NCI-H510A treated with DMSO at 0.1 percent for 48 hours (cell line): Measurements from ENCODE around the gene SLC22A24.
"Not testable (repeated sequence)": the region's sequence is repeated elsewhere in the genome, so short reads cannot be mapped to it uniquely, and the experiment has no call there.

Experiments used
- DNase-seq: peaks from one replicate; lab custom pipeline; 2025; lab: John Stamatoyannopoulos, UW

The SLC22A24 gene, protein sequence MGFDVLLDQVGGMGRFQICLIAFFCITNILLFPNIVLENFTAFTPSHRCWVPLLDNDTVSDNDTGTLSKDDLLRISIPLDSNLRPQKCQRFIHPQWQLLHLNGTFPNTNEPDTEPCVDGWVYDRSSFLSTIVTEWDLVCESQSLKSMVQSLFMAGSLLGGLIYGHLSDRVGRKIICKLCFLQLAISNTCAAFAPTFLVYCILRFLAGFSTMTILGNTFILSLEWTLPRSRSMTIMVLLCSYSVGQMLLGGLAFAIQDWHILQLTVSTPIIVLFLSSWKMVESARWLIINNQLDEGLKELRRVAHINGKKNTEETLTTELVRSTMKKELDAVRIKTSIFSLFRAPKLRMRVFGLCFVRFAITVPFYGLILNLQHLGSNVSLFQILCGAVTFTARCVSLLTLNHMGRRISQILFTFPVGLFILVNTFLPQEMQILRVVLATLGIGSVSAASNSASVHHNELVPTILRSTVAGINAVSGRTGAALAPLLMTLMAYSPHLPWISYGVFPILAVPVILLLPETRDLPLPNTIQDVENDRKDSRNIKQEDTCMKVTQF

GRCh38 chr11:63144121-63144520 is at the start of gene SLC22A24:
Gene SLC22A24 (minus strand): TSS chr11:63144221. CDS start chr11:63143779, 442 bp downstream.
- no peak for DNase-seq

DNA sequence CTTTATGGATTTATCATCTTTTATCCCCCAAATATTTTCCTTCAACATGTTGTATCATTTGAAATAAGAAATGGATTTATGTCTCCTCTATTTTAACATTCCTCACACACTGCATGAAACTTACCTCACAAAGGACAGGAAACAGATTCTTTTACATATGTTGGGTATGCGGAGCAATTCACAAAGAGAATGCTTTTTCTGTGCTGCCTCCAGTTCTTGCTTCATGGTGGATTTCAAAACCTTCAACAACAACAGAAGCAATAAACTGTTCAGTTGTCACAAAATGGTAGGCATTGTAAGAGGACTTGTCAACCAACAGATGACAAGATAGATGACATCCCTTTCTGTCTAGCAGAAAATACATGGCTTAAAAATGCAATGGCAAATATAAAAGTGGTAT is 36.5 kb upstream of the SLC22A24 start:
- DNase-seq = no peak

DNA sequence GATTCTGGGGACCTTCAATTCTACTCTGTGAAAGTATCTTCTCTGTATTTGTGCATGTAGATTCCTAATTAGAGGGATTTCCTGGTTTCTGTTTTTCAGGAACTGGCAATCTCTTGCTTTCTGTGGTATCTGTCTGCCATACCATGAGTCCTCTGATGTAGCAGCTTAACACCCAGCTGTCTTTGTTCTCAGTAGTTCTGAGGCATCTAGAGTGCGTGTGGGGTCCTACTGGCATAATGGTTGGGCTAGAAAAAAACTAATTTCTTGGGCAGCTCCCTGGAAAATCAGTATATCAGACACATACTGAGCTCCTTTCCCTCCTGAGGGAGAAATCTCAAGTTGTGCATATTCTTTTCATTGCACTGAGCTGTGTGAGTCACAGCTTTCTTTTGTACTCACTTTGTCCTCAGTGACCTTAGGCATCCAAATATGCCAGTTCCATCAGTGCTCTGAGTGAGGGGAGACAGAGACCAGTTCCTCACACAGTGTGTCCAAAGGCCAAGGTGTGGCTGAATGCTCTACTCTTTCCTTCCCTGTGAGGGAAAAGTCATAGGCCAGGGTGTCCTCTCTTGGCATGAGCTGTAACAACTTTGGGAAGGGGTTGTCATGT is 35.5 kb upstream of the SLC22A24 start:
- no peak for DNase-seq

GRCh38 chr11:63177872-63178271 is 33.9 kb upstream of the SLC22A24 start:
- no peak for DNase-seq

GRCh38 chr11:63165706-63166310 is 21.8 kb upstream of the SLC22A24 start:
- DNase-seq = no peak

- no peak for DNase-seq
Observed at GRCh38 chr11:63155794-63156193, 11.8 kb upstream of the SLC22A24 start.

- no peak for DNase-seq
Observed at GRCh38 chr11:63146581-63146980, 2.6 kb upstream of the SLC22A24 start.

- DNase-seq = no peak
Observed at GRCh38 chr11:63142459-63142858, 1.6 kb downstream of the SLC22A24 start.

- DNase-seq = no peak
Observed at GRCh38 chr11:63132985-63133775, 10.8 kb downstream of the SLC22A24 start.

GRCh38 chr11:63099555-63099954 is 44.5 kb downstream of the SLC22A24 start:
- no peak for DNase-seq

DNA sequence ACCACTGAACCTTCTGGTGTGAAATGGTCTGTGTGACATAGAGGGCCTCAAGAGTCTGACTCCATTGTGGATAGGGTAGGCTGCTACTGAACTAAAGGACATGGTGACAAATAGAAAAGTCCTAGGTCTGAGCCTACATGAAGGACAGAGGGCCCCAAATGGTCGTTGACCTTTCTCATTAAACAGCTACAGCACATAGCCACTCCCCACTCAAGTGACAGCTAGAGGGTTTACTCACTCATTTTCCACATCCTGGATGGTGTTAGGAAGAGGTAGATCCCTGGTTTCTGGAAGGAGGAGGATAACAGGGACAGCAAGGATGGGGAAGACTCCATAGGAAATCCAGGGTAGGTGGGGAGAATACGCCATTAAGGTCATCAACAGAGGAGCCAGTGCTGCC is 63.3 kb downstream of the SLC22A24 start:
- no peak for DNase-seq

- DNase-seq = not testable (repeated sequence)
Observed at GRCh38 chr11:63046203-63046602, 97.8 kb downstream of the SLC22A24 start.

GRCh38 chr11:63042596-63042995 is 101.4 kb downstream of the SLC22A24 start:
- DNase-seq = no peak

DNA sequence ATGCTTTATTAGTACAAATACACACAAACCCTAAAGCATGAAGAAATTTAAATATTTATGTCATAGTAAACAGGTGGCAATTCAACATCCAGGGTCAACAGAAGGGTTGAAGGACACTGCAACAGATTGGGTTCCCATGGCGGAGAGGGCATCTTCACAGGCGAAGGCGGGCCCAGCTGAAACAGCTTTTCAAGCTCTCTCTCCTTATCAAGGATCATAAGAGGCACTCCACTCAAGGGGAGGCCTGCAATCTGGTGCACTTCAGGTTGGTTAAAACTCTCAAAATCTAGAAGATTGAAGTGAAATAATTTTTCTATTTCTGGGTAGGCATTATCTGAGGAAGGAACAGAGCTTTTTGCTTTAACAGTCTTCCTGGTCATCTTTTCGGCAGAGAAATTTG is 111.6 kb downstream of the SLC22A24 start:
- DNase-seq = no peak
